ENCODE measurements around the gene PHF14.
"Not testable (repeated sequence)": the region's sequence is repeated elsewhere in the genome, so short reads cannot be mapped to it uniquely, and the experiment has no call there.

The PHF14 gene

DNA sequence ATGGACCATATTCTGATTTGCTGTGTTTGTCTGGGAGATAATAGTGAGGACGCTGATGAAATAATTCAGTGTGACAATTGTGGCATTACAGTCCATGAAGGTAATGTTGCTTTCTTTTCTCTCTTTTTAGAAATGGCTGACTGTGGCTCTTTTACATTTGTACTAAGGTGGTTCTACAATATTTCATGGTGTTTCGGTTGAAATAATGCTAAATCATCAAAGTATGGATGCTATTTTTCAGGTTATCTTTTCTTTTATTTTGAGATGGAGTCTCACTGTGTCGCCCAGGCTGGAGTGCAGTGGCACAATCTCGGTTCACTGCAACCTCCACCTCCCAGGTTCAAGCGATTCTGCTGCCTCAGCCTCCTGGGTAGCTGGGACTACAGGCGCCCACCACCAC is 17.1 kb downstream of the PHF14 start:
- DNase-seq = not testable (repeated sequence)

DNA sequence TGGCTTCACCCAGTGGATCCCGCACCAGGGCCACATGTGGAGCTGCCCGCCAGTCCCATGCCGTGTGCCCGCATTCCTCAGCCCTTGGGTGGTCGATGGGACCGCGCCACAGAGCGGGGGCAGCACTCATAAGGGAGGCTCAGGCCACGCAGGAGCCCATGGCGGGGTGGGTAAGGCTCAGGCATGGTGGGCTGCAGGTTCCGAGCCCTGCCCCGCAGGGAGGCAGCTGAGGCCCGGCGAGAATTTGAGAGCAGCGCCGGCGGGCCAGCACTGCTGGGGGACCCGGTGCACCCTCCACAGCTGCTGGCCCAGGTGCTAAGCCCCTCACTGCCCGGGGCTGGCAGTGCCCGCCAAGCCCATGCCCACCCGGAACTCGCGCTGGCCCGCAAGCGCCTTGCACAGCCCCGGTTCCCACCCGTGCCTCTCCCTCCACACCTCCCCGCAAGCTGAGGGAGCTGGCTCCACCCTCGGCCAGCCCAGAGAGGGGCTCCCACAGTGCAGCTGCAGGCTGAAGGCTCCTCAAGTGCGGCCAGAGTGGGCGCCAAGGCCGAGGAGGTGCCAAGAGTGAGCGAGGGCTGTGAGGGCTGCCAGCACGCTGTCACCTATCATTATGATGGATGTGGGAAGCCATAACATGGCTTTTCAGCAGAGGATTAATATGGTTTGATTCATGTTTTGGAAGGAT is 22.0 kb downstream of the PHF14 start:
- DNase-seq = not testable (repeated sequence)

GRCh38 chr7:10998996-10999757 is 25.5 kb downstream of the PHF14 start:
- DNase-seq = no peak

DNA sequence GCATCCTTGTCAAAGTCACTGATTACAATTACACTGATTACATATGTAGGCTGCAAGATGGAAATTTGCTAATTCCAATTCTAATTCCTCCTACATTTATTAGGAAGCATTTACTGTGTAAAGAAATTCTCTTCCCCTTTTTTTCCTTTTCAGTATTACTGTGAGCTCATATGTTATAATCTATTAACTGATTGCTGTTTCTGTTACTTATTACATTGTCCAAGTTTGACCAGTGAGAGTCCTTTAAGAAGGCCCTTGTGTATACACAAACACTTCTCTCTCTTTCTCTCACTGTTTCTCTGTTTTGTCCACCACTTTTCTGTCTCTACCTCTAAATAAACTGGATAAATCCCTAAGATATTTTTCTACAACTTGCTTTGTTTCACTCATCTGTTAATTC is 31.5 kb downstream of the PHF14 start:
- DNase-seq = no peak

DNA sequence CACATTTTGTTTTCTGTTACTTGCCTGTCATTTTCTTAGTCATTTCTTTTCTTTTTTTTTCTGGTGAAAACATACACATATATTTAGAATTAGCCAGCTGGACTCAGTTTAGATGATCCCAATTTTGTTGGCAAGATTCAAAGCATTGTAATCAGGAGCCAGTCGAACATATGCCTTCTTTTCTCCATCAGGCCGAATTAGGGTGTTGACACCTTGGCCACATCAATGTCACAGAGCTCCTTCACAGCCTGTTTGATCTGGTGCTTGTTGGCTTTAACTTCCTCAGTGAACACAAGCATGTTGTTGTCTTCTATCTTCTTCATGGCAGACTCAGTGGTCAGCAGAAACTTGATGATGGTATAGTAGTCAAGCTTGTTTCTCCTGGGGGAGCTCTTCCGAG is 32.6 kb downstream of the PHF14 start:
- DNase-seq = no peak

DNA sequence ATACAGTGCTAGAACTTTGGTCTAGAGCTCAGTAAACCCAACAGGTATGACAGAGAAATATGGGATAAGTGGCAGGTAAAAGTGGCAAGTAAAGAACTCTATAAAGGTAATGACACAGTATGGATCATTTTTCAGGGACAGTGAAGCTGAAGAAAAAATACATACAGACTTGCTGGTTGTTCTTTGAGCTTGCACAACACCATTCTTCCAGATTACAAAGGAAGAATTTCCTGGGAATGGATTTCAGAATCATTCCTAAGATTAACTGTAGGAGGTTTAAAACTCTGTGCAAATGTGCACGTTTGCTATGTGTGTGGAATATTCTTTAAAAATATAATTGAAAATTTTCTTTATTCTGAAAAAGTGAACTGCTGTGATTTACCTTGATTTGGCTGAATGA is 36.0 kb downstream of the PHF14 start:
- DNase-seq = no peak

GRCh38 chr7:11021468-11021867 is 47.8 kb downstream of the PHF14 start:
- DNase-seq = no peak

GRCh38 chr7:11026452-11027359 is 53.0 kb downstream of the PHF14 start:
- DNase-seq = no peak

- no peak for DNase-seq
Observed at GRCh38 chr7:11035661-11036060, 62.0 kb downstream of the PHF14 start.

- no peak for DNase-seq
Observed at GRCh38 chr7:11039974-11040373, 66.3 kb downstream of the PHF14 start.

DNA sequence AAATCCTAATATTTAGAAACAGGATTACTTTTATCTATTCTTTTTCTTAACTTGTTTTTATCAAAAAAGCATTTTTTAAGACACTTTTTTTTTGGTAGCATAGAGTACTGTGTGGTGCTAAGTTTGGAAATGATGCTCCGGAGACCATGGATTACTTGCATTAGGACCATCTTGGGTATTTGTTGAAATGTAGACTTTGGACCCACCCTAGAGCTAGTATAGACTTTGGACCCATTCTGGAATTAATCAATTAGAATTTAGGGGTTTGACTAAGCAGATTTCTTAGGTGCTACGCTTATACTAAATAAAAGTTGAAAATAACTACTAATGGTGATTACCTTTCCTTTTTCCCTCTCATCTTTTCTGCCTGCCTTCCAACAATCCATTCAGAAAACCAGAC is 80.4 kb downstream of the PHF14 start:
- no peak for DNase-seq

DNA sequence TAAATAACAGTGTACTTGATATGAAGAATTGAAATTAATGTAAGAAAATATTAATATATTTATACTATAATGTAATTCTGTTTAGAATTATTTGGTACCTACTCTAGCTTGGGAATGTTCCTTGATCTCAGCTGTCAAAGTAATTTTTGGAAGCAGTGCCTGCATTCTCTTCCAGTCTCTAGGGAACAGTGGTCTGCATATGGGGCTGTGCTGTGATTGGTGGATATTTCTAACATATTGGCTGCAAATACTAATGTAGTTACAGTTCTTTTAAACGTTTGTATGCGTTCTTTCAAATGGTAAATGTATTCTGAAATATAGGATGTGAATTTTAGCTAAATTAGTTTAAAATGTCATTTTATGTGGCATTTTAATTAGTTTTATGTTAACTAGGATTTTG is 87.2 kb downstream of the PHF14 start:
- no peak for DNase-seq

- no peak for DNase-seq
Observed at GRCh38 chr7:11062110-11062509, 88.4 kb downstream of the PHF14 start.

DNA sequence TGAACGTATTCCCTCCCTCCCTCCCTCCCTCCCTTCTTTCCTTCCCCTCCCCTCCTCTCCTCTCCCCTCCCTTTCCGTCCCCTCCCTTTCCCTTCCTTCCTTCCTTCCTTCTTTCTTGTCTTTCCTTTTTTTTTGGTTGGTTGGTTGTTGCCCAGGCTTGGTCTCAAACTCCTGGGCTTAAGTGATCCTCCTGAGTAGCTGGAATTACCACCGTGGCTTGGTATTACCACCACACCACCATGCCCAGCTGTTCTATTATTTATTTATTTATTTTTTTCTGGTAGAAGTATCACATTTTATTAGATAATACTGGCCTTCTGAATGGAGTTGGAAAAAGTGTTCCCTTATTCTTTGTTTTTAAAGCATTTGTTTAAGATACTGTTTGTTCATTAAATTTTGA is 95.9 kb downstream of the PHF14 start:
- DNase-seq = no peak

DNA sequence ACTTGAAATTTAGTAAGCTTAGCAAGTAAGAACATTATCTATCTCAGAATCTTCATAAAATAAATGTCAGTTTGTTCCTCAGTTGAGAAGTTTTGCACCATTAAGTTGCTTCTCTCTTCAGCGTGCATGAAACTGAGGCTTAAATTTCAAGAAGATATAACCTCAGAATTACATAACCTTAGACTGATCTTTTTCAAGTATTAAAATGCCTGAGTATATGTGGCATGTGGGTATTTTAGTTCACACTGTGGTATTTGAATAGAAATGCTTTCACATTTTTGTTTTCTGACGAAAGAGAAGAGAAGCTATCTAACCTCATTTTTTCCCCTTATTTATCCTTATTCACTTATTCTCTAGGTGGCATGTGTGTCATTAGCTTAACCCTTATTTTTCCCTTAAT is 104.1 kb downstream of the PHF14 start:
- no peak for DNase-seq

DNA sequence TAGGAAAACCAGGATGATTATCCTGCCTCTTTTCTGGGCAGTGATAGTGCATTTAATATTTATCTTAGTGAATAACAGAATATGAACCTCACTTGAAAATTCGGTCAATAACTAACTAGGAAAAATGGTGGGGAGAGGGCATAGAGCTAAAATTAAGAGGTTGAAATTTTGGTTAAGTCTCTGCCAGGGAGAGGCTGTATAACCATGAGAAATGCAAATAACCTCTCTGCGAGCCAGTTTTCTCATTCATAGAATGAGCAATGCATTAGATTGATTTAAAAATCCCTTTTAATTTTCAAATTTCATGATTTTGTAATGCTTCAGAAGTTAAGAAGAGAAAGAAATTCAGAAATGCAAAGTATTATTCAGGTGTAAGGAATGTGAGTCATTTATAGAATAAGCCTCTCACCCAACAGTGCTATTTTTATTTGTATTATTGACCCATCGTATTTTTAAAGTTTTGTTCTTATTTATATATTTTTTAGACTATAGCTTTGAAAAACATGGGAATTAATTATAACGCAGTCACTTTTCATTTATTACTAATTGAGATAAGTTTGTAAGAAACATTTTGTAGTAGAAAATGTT is 104.7 kb downstream of the PHF14 start:
- DNase-seq = no peak

GRCh38 chr7:11079907-11080306 is 106.2 kb downstream of the PHF14 start:
- DNase-seq = no peak

GRCh38 chr7:11082121-11082520 is 108.4 kb downstream of the PHF14 start:
- no peak for DNase-seq

DNA sequence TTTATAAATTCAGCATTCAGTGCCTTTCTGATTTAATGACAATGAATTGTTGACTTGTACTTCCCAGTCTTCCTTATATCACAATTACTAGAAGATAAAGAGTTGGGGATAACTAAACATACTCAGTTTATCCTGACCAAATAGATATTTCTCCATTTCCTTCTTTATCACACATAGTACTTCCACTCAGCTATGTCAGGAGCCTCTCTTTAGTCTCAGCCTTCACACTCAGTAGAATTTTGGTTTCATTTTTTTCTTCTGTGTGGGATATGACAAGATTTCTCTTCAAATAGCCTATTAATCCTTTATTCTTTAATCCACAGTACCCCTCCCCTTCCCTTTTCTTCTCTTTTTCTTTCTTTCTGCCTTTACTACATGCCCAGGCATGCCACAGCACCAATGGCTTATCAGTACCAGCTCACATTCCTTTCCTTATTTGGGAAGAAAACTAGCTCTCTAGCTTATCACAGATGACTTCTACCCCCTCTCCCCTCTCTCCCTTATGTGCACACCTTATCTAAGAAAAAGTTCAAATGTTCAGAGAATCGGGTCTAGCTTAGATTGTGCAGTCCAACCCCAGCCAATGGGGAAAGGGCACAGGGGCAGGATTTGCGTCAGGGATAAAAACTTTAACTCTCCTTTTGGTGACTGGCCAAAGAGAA is 109.0 kb downstream of the PHF14 start:
- DNase-seq = no peak

GRCh38 chr7:11083214-11083568 is 109.5 kb downstream of the PHF14 start:
- DNase-seq = no peak

DNA sequence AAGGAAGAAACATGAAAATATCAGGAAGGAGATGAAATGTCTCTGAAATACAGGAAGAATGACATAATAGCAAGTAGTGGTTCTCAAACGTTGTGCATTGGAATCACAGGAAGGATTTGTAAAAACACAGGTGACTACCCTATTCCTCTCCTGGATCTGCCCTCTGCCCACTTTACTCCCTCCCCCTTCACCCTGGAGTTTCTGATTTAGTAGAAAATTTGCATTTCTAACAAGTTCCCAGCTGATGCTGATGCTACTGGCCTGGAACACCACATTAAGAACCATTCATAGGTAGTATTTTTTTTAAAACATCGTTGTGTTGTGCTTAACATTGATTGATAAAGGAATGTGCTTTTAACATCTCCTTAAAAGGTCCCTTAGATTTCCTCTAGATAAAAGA is 130.9 kb downstream of the PHF14 start:
- DNase-seq = no peak

DNA sequence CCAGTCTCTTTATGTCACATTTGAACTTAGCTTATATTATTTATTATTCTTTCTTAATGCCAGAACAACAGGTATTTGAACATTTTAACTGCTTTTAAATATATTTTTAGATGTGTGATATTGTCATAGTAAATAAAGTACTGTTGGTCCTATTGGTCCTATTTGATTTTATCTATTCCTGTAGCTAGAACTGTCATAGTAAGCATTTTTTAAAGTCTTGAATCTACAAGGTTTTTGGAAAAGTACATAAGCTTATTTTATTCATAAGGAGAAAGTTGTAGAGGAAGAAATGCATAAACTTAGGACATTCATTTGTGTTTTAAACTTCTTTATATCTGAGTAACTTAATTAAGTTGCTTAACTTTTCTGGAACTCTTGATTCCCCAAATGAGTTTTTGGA is 136.0 kb downstream of the PHF14 start:
- no peak for DNase-seq
